Keratinocyte (primary cell): ENCODE data around the gene YWHAB. TPM values are rescaled to one million over a fixed set of nuclear protein-coding genes. Genes with fewer than 3 reads are reported as not detected.

ENCODE experiments used
- DNase-seq: peaks from one replicate; pipeline ENCODE4 v3.0.0-alpha.2; 2011; ENCODE audit warnings: low read depth, missing footprints, low spot score
- FAIRE-seq: peaks from 2 replicates; lab custom pipeline; 2011; peaks lifted over from hg19 to GRCh38; lab: Jason Lieb, UNC
- H2AFZ ChIP-seq: 2 replicates; pipeline ENCODE4 v1.6.0; 2012; ENCODE audit warnings: low read length, control low read depth, inconsistent platforms; ENCODE audit not compliant: control insufficient read depth
- H3K27ac ChIP-seq: 2 replicates; pipeline ENCODE4 v1.5.1; 2011; ENCODE audit warnings: low read length; ENCODE audit not compliant: control insufficient read depth, insufficient read depth
- H3K27me3 ChIP-seq: 3 replicates; pipeline ENCODE4 v1.6.0; 2011; ENCODE audit warnings: low read length; ENCODE audit not compliant: control insufficient read depth, insufficient read depth; ENCODE audit errors: extremely low read depth
- H3K36me3 ChIP-seq, 2 experiments: 2 replicates in 1 of 2; 3 replicates in 1 of 2; pipeline ENCODE4 v1.5.1; 2011; ENCODE audit warnings: low read length in 2 of 2, mild to moderate bottlenecking in 1 of 2; ENCODE audit not compliant: control insufficient read depth in 2 of 2, insufficient read depth in 2 of 2; ENCODE audit errors: extremely low read depth in 1 of 2
- H3K4me1 ChIP-seq: 3 replicates; pipeline ENCODE4 v1.5.1; 2011; ENCODE audit warnings: low read length; ENCODE audit not compliant: control insufficient read depth, insufficient read depth; ENCODE audit errors: extremely low read depth
- H3K4me2 ChIP-seq: 3 replicates; pipeline ENCODE4 v1.6.0; 2011; ENCODE audit warnings: low read depth, low read length; ENCODE audit not compliant: control insufficient read depth, insufficient read depth; ENCODE audit errors: extremely low read depth
- H3K4me3 ChIP-seq, 3 experiments: fragments of 200-600 bp in 1 of 3; sonication (generic) in 1 of 3; 2 replicates in 2 of 3; 3 replicates in 1 of 3; pipeline ENCODE4 v1.5.1; 2011 to 2016; ENCODE audit warnings: low read length in 3 of 3, mild to moderate bottlenecking in 3 of 3, control low read depth in 2 of 3, inconsistent platforms in 1 of 3, low read depth in 1 of 3, mixed read lengths in 1 of 3, mixed run types in 1 of 3, moderate library complexity in 1 of 3; ENCODE audit not compliant: control insufficient read depth in 2 of 3, insufficient read depth in 2 of 3; ENCODE audit errors: extremely low read depth in 1 of 3
- H3K79me2 ChIP-seq: 2 replicates; pipeline ENCODE4 v1.6.0; 2012; ENCODE audit warnings: low read length; ENCODE audit not compliant: control insufficient read depth, insufficient read depth
- H3K9ac ChIP-seq: 3 replicates; pipeline ENCODE4 v1.6.0; 2011; ENCODE audit warnings: low read length; ENCODE audit not compliant: control insufficient read depth, insufficient read depth; ENCODE audit errors: extremely low read depth
- H3K9me1 ChIP-seq: 3 replicates; pipeline ENCODE4 v1.6.0; 2011; ENCODE audit warnings: low read length; ENCODE audit not compliant: control insufficient read depth, insufficient read depth; ENCODE audit errors: extremely low read depth
- H3K9me3 ChIP-seq: 2 replicates; pipeline ENCODE4 v1.5.1; 2012; ENCODE audit warnings: low read depth, low read length; ENCODE audit not compliant: control insufficient read depth
- H4K20me1 ChIP-seq: 3 replicates; pipeline ENCODE4 v1.6.0; 2011; ENCODE audit warnings: low read length; ENCODE audit not compliant: control insufficient read depth, insufficient read depth; ENCODE audit errors: extremely low read depth
- CTCF ChIP-seq, 3 experiments: IDR thresholded peaks in 1 of 3; conservative IDR thresholded peaks in 1 of 3; optimal IDR thresholded peaks in 1 of 3; 2 replicates in 2 of 3; 3 replicates in 1 of 3; pipeline versions ENCODE3 to v1.5.1; 2011; ENCODE audit warnings: low read length in 3 of 3, mild to moderate bottlenecking in 3 of 3, moderate library complexity in 2 of 3, control low read depth in 1 of 3, inconsistent platforms in 1 of 3; ENCODE audit not compliant: insufficient read depth in 2 of 3; ENCODE audit errors: extremely low read depth in 1 of 3
- EZH2 ChIP-seq: IDR thresholded peaks from one replicate; pipeline ENCODE4 v1.6.1; 2012; ENCODE audit warnings: inconsistent platforms, mild to moderate bottlenecking, low read length, moderate library complexity
- dilution Hi-C: fragments of 300-500 bp; cut with MboI; formaldehyde crosslinking; loops from one replicate; pipeline ENCODE4 v1.7.0; 2020; ENCODE audit warnings: low sequenced_read_pairs; ENCODE audit not compliant: extremely low pct_ligation_motif_present
- polyA plus RNA-seq, 5 experiments: library from polyadenylated mRNA; depleted of rRNA in 3 of 5; stranded (reverse) in 3 of 5; stranded (forward) in 1 of 5; unstranded in 1 of 5; fragments of >200 nt; gene quantifications; 1 replicate in 1 of 5; 2 replicates in 3 of 5; 3 replicates in 1 of 5; pipeline versions ENCODE4 v1.2.1 to v1.2.3, GENCODE V29; 2011 to 2012; ENCODE audit warnings: missing spikeins in 2 of 5, low read depth in 1 of 5, low replicate concordance in 1 of 5

The YWHAB gene
- polyA plus RNA-seq, 1 donor (not counting 4 experiments of a cell fraction or from before 2014, with no cell fraction given): 214 TPM

- Histone ChIP-seq H3K36me3 (peaks cover 26 to 28% of the 10 kb centered on the region in 2 experiments), H3K4me3 (no peak overlapping the region), H3K27me3 (no peaks in the 10 kb centered on the region), H3K9me3 (no peaks in the 10 kb centered on the region), H3K9me1 (no peaks in the 10 kb centered on the region), H3K79me2 (no peaks in the 10 kb centered on the region), H3K4me1 (no peaks in the 10 kb centered on the region), H3K9ac (no peak overlapping the region), H4K20me1 (no peaks in the 10 kb centered on the region), H3K27ac (no peak overlapping the region), H3K4me2 (no peak overlapping the region), H2AFZ (no peak overlapping the region)
- TF ChIP-seq CTCF (optimal IDR thresholded peaks at IDR 0.05 in 1 of 3, IDR thresholded peaks at IDR 0.05 in 1 of 3, conservative IDR thresholded peaks at IDR 0.05 in 1 of 3; ENCODE audit: extremely low read depth in 1 of 3, insufficient read depth in 2 of 3, low read length in 3 of 3): no peak
- no peak for TF ChIP-seq EZH2
- dilution Hi-C loops: no loop called here
- FAIRE-seq (no peak), DNase-seq (no peak)
Observed at GRCh38 chr20:44932916-44933315, 47.4 kb downstream of the YWHAB start.

- Histone ChIP-seq H3K36me3 (peaks cover 24 to 28% of the 10 kb centered on the region in 2 experiments), H3K9me1 (no peaks in the 10 kb centered on the region), H3K4me1 (no peaks in the 10 kb centered on the region), H2AFZ (no peak overlapping the region), H3K4me3 (no peak overlapping the region), H3K79me2 (no peaks in the 10 kb centered on the region), H3K9me3 (no peaks in the 10 kb centered on the region), H4K20me1 (no peaks in the 10 kb centered on the region), H3K27me3 (no peaks in the 10 kb centered on the region), H3K9ac (no peak overlapping the region), H3K4me2 (no peak overlapping the region), H3K27ac (no peak overlapping the region)
- FAIRE-seq (no peak), DNase-seq (no peak)
- TF ChIP-seq CTCF (optimal IDR thresholded peaks at IDR 0.05 in 1 of 3, IDR thresholded peaks at IDR 0.05 in 1 of 3, conservative IDR thresholded peaks at IDR 0.05 in 1 of 3; ENCODE audit: extremely low read depth in 1 of 3, insufficient read depth in 2 of 3, low read length in 3 of 3) (no peak), EZH2 (no peak)
- dilution Hi-C loops: no loop called here
Observed at GRCh38 chr20:44936510-44936909, 51.0 kb downstream of the YWHAB start.
